C4-2B (cell line): ENCODE measurements around the gene HSD11B1L.

Source experiments
- H3K27ac ChIP-seq: fragments of 450-650 bp; 2 replicates; pipeline ENCODE4 v1.5.1; 2017
- ZFX ChIP-seq: fragments of 450-650 bp; IDR thresholded peaks from 2 replicates; pipeline ENCODE4 v1.6.1; 2017
- TF ChIP-seq, protein P1 (sequence below): fragments of 450-650 bp; conservative IDR thresholded peaks from 2 replicates; pipeline ENCODE4 v1.5.1; 2017; ENCODE audit warnings: mild to moderate bottlenecking

HSD11B1L gene

DNA sequence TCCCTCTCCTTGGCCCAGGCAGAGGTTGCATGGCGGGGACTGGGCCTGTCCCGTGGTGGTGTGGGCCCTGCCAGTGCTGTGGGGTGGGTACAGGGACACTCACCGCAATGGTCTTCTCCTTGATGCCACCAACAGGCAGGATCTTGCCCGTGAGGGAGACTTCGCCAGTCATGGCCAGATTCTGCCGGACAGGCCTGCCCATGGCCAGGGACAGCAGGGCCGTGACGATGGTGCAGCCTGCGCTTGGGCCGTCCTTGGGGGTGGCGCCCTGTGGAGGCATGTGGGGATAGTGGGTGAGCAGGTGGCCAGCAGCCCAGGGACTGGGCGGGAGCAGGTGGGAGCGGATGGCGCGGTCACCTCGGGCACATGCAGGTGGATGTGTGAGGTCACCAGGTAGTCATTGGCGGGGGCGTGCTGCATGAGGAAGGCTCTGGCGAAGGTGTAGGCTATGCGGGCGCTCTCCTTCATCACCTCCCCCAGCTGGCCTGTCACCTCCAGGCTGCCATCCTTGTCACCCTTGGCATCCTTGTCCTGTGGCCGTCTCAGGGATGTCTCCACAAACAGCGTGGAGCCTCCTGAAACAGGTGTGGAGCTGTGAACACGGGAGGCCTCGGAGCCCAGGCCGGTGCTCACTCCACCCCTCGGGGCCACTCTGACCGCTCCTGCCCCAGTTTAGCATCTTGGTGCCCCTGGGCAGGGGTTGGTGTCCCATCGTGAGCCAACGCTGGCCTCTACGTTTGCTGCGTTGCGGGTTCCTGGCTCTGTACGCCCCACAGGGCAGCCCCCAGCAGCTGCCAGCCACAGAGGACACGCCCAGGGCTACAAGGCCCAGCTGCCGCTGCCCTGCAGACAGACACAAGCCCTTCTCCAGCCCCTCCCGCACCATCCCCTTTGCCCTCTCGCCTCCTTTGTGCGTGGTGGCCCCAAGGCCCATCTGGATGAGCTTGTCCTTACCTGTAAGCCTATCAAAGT, 12.7 kb downstream of the HSD11B1L start:
- TF ChIP-seq ZFX: peak; percentile 24; the same call in 1 of the 2 replicates
- TF ChIP-seq, protein P1, sequence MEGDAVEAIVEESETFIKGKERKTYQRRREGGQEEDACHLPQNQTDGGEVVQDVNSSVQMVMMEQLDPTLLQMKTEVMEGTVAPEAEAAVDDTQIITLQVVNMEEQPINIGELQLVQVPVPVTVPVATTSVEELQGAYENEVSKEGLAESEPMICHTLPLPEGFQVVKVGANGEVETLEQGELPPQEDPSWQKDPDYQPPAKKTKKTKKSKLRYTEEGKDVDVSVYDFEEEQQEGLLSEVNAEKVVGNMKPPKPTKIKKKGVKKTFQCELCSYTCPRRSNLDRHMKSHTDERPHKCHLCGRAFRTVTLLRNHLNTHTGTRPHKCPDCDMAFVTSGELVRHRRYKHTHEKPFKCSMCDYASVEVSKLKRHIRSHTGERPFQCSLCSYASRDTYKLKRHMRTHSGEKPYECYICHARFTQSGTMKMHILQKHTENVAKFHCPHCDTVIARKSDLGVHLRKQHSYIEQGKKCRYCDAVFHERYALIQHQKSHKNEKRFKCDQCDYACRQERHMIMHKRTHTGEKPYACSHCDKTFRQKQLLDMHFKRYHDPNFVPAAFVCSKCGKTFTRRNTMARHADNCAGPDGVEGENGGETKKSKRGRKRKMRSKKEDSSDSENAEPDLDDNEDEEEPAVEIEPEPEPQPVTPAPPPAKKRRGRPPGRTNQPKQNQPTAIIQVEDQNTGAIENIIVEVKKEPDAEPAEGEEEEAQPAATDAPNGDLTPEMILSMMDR: no peak
- H3K27ac ChIP-seq: 0 out of 2 replicates have a peak overlapping the region, but pooled peaks have one; percentile 99

DNA sequence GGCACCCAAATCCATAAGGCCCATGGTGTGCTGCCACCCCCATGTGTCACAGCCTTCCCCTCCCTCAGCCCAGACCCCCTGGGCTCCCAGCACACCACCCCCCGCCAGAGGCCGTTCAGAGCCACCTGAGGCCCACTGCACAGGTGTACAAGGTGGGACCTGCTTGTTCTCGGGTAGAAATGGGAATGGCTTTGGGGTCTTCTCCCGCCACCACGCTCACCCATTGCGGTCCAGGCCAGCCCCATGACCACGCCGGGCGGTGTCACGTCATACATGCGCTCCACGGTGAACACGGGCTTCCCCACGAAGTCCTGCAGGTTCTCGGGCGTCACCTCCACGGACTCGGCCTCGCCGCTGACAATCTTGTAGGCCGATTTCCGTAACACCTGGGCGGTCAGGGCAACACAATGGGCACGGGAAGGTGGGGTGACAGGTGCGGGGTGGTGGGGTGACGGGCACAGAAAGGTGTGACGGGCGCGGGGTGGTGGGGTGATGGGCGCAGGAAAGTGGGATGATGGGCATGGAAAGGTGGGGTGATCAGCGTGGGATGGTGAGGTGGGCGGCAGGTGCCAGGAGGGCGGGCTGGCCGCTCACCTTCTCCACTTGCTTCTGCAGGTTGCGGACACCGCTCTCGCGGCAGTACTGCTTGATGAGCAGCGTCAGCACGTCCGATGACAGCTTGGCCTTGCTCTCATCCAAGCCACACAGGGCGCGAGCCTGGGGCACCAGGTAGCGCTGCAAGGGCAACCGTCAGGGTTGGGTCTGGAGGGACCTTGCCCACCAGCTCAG, 13.5 kb downstream of the HSD11B1L start:
- TF ChIP-seq ZFX: no peak
- TF ChIP-seq, protein P1: no peak
- H3K27ac ChIP-seq: no peak overlapping the region

DNA sequence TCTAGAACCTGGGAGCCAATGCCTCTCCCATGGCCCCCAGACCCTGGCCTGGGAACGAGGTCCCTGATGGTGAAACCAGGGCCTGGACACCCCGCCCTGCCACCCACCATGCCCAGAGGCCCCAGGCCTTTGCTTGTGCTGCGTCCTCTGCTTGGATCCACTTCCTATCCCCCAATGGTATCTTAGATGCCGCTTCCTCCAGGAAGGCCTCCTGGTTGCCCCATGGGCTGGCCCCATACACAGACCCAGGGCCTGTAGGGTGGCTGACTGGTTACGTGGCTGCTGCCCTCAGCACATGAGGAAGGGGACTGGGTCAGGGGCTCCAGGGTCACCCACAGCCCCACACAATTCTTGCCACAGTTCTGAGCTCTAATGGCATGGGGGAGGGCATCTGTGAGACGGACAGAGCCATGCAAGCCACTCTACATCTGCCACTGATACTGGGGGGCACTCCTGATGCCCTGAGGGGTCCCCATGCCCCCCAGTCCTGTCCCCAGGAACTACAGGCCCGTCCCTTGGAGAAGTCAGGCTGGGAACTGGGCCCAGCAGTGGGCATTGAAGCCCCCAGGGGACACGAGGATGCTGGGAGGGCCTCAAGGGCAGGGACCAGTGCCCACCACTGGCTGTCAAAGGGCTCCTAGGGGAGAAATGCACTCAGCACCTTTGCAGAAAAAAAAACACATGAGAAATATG, 14.3 kb downstream of the HSD11B1L start:
- H3K27ac ChIP-seq: no peak overlapping the region
- TF ChIP-seq ZFX: no peak
- TF ChIP-seq, protein P1: no peak

DNA sequence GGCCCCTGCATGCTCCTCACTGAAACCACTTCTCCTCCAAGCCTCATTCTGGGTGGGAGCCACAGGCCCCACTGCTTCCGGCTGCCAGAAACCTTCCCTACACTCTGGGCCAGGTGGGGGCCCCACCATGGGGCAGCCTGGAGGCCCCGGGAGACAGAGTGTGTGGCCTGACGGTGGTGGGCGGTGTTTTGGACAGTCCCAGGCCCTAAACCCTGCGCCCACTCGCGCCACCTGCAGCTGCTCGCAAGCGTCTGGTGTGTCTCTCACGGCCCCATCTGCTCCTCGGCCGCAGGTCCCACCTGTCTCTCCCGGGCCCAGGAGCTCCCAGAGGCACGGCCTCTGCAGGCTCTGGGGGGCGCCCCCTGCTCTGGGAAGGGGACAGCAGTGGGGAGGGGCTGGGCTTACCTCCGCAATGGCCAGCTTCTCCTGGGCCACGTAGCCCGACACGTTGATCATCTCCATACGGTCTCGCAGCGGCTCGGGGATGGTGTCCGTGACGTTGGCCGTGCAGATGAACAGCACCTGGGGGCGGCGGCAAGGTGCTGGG, 14.9 kb downstream of the HSD11B1L start:
- H3K27ac ChIP-seq: no peak overlapping the region
- no peak for TF ChIP-seq ZFX
- TF ChIP-seq, protein P1: no peak

DNA sequence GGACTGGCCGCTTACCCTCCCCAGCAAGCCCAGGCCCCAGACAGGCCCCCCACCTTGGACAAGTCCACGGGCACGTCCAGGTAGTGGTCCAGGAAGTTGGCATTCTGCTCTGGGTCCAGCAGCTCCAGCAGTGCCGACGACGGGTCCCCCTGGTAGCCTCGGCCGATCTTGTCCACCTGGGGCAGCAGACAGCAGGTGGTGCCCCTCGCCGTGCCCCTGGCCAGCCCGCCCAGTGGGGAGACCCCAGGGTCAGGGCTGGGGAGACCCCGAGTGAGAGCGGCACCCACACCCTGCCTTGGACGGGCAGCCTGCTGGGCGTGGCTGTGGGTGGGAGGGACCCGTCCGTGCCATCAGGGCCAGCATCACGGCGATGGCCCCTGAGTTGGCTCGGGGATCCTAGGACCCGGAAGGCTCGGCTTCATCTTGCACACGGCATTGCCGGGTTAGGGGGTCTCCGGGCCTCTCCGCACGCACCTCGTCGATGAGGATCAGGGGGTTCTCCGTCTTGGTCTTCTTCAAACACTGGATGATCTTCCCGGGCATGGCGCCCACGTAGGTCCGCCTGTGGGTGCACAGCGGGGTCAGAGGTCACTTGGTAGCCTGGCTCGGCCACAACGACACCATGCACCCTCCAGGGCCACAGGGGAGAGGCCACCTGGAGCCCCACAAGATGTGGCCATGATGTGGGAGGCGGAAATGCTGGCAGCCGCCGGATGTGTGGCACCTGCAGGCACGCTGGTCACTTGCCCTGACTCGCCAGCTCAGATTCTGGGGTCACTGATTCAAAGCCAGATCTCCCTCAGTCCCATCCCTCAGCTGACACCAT, 15.6 kb downstream of the HSD11B1L start:
- H3K27ac ChIP-seq: no peak overlapping the region
- no peak for TF ChIP-seq ZFX
- TF ChIP-seq, protein P1: no peak
